Stimulated activated CD4-positive, alpha-beta T cell treated with anti-CD3 and anti-CD28 coated beads, Interleukin-2, amount 100 ng/mL, for 48 hours (primary cell): ENCODE results near the gene PRDX5.
A peak's percentile ranks its signal among the peaks of the same experiment; 100 is the strongest.

Experiments
- DNase-seq, 2 donors: peaks; one replicate each; pipeline ENCODE4 v3.0.0-alpha.2; 2020

Gene PRDX5

GRCh38 chr11:64317961-64318765 is at the start of gene PRDX5:
TSS of gene PRDX5 (plus strand) at chr11:64318121. CDS start at chr11:64318216, 95 bp downstream.
- DNase-seq: peak; percentile 87 to 90

GRCh38 chr11:64268893-64269539 is 48.9 kb upstream of the PRDX5 start:
- no peak for DNase-seq

GRCh38 chr11:64269540-64270220 is 48.2 kb upstream of the PRDX5 start:
- peak; percentile 95 to 98 for DNase-seq

GRCh38 chr11:64275031-64275800 is 42.7 kb upstream of the PRDX5 start:
- DNase-seq: no peak

GRCh38 chr11:64275841-64276240 is 42.1 kb upstream of the PRDX5 start:
- no peak for DNase-seq

- no peak for DNase-seq
These were observed 41.1 kb upstream of the PRDX5 start for GRCh38 chr11:64276653-64277431.

GRCh38 chr11:64278576-64279190 is 39.2 kb upstream of the PRDX5 start:
- DNase-seq: no peak

- no peak for DNase-seq
These were observed 35.8 kb upstream of the PRDX5 start for GRCh38 chr11:64281957-64282770.

GRCh38 chr11:64283092-64283491 is 34.8 kb upstream of the PRDX5 start:
- no peak for DNase-seq

GRCh38 chr11:64284048-64284961 is 33.6 kb upstream of the PRDX5 start, which contains the start of gene BAD:
TSS of gene BAD (minus strand) at chr11:64284665. CDS start at chr11:64284368, 297 bp downstream.
- DNase-seq: peak; percentile 92 to 94

GRCh38 chr11:64284962-64285884 is 32.7 kb upstream of the PRDX5 start, which contains the start of gene GPR137:
TSS of gene GPR137 (plus strand) at chr11:64285848. CDS start at chr11:64286525, 677 bp downstream.
- DNase-seq: peak; percentile 93 to 98

GRCh38 chr11:64285885-64286800 is 31.8 kb upstream of the PRDX5 start:
- no peak for DNase-seq

GRCh38 chr11:64286801-64287159 is 31.1 kb upstream of the PRDX5 start:
- DNase-seq: no peak

GRCh38 chr11:64287676-64288352 is 30.1 kb upstream of the PRDX5 start:
- DNase-seq: no peak

GRCh38 chr11:64288353-64288750 is 29.6 kb upstream of the PRDX5 start:
- DNase-seq: no peak

- DNase-seq: no peak
These were observed 28.8 kb upstream of the PRDX5 start for GRCh38 chr11:64289002-64289564.
